Measurements from ENCODE around the gene GPSM1. TPM values are rescaled to one million over a fixed set of nuclear protein-coding genes. Genes with fewer than 3 reads are reported as not detected.
A peak's percentile ranks its signal among the peaks of the same experiment; 100 is the strongest.

Gene GPSM1
- total RNA-seq, 1 donor from 2014 or later: 59.4 TPM

DNA sequence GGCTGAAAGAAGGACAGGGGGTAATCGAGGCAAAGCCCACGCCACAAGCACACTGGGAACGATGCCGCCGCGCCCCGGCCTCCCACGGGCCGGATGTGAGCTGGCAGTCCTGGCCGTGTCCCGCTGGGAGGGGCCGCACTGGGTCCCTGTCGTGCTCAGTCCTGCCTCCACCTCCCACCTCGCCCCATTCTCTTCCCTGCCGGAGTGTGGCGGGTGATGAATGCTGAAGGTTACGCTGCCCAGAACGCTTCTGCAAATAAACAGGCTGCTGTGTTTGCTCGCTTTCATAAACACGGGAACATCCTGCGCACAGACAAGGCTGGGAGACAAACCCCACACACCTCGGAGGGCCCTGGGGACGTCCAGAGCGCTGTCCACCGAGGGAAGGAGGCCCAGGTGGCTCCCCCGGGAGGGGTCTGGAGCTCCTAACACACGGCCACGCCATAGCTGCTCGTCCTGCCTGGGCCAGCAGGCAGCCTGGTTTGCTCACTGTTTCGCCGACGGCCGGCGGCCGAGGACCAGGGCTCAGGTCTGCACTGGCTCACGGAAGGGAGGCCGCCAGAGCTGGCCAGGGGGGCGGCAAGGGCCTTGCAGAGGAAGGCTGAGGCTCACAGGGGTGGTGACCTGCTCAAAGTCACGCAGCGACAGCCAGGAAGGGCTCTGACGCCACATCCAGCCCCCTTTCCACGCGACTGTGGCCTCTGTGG, 33.9 kb downstream of the GPSM1 start:
- DNase-seq (ENCODE audit: low read depth) (no peak), FAIRE-seq (no peak)
- no peak overlapping the region for H3K4me3 ChIP-seq (ENCODE audit: insufficient read depth, low read depth, low read length)
- H4K20me1 ChIP-seq (ENCODE audit: insufficient read depth, low read length): peaks cover 21% of the 10 kb centered on the region
- H3K27me3 Mint-ChIP-seq (ENCODE audit: low read depth, unreplicated experiment): no peaks in the 10 kb centered on the region
- H3K4me1 Mint-ChIP-seq (ENCODE audit: low read depth, unreplicated experiment): peaks cover 2% of the 10 kb centered on the region
- H3K36me3 Mint-ChIP-seq (ENCODE audit: low read depth, unreplicated experiment): no peaks in the 10 kb centered on the region
- no peak overlapping the region for H3K4me2 ChIP-seq (ENCODE audit: low read length)
- no peak overlapping the region for H3K4me3 Mint-ChIP-seq (ENCODE audit: unreplicated experiment)
- H3K9me3 Mint-ChIP-seq (ENCODE audit: unreplicated experiment): no peaks in the 10 kb centered on the region
- peaks cover 10% of the 10 kb centered on the region for H3K79me2 ChIP-seq (ENCODE audit: insufficient read depth, low read length)
- no peaks in the 10 kb centered on the region for H3K9me3 ChIP-seq (ENCODE audit: insufficient read depth, low read depth, low read length)
- H3K27ac Mint-ChIP-seq (ENCODE audit: unreplicated experiment): no peak overlapping the region
- no peaks in the 10 kb centered on the region for H3K27me3 ChIP-seq (ENCODE audit: insufficient read depth, low read length)
- no peaks in the 10 kb centered on the region for H3K36me3 ChIP-seq (ENCODE audit: insufficient read depth, low read length)
- no peak overlapping the region for H2AFZ ChIP-seq (ENCODE audit: low read depth, low read length)
- no peak overlapping the region for H3K9ac ChIP-seq (ENCODE audit: low read length)
- no peak overlapping the region for H3K27ac ChIP-seq (ENCODE audit: low read depth, low read length)
- H3K4me1 ChIP-seq (ENCODE audit: insufficient read depth, low read length): peaks cover 22% of the 10 kb centered on the region
- TF ChIP-seq, protein P1, sequence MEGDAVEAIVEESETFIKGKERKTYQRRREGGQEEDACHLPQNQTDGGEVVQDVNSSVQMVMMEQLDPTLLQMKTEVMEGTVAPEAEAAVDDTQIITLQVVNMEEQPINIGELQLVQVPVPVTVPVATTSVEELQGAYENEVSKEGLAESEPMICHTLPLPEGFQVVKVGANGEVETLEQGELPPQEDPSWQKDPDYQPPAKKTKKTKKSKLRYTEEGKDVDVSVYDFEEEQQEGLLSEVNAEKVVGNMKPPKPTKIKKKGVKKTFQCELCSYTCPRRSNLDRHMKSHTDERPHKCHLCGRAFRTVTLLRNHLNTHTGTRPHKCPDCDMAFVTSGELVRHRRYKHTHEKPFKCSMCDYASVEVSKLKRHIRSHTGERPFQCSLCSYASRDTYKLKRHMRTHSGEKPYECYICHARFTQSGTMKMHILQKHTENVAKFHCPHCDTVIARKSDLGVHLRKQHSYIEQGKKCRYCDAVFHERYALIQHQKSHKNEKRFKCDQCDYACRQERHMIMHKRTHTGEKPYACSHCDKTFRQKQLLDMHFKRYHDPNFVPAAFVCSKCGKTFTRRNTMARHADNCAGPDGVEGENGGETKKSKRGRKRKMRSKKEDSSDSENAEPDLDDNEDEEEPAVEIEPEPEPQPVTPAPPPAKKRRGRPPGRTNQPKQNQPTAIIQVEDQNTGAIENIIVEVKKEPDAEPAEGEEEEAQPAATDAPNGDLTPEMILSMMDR (IDR thresholded peaks at IDR 0.05; ENCODE audit: insufficient read depth, low read depth, low read length): no peak
- TF ChIP-seq EZH2 (IDR thresholded peaks at IDR 0.05; ENCODE audit: insufficient read depth, low read length): no peak

- TF ChIP-seq, protein P1 (IDR thresholded peaks at IDR 0.05; ENCODE audit: insufficient read depth, low read depth, low read length): no peak
- no peak for TF ChIP-seq EZH2 (IDR thresholded peaks at IDR 0.05; ENCODE audit: insufficient read depth, low read length)
- Mint-ChIP-seq H3K9me3 (ENCODE audit: unreplicated experiment) (no peaks in the 10 kb centered on the region), H3K4me1 (ENCODE audit: low read depth, unreplicated experiment) (peaks cover 2% of the 10 kb centered on the region), H3K36me3 (ENCODE audit: low read depth, unreplicated experiment) (no peaks in the 10 kb centered on the region), H3K4me3 (ENCODE audit: unreplicated experiment) (no peak overlapping the region), H3K27me3 (ENCODE audit: low read depth, unreplicated experiment) (no peaks in the 10 kb centered on the region), H3K27ac (ENCODE audit: unreplicated experiment) (no peak overlapping the region)
- H2AFZ ChIP-seq (ENCODE audit: low read depth, low read length): no peak overlapping the region
- H4K20me1 ChIP-seq (ENCODE audit: insufficient read depth, low read length): peaks cover 21% of the 10 kb centered on the region
- H3K27me3 ChIP-seq (ENCODE audit: insufficient read depth, low read length): no peaks in the 10 kb centered on the region
- FAIRE-seq (no peak), DNase-seq (ENCODE audit: low read depth) (no peak)
- peaks cover 22% of the 10 kb centered on the region for H3K4me1 ChIP-seq (ENCODE audit: insufficient read depth, low read length)
- no peak overlapping the region for H3K4me3 ChIP-seq (ENCODE audit: insufficient read depth, low read depth, low read length)
- H3K27ac ChIP-seq (ENCODE audit: low read depth, low read length): no peak overlapping the region
- peak overlapping the region; percentile 85 for H3K4me2 ChIP-seq (ENCODE audit: low read length)
- H3K79me2 ChIP-seq (ENCODE audit: insufficient read depth, low read length): peaks cover 10% of the 10 kb centered on the region
- no peaks in the 10 kb centered on the region for H3K36me3 ChIP-seq (ENCODE audit: insufficient read depth, low read length)
- no peaks in the 10 kb centered on the region for H3K9me3 ChIP-seq (ENCODE audit: insufficient read depth, low read depth, low read length)
- no peak overlapping the region for H3K9ac ChIP-seq (ENCODE audit: low read length)
Measured at GRCh38 chr9:136361754-136362449, 34.6 kb downstream of the GPSM1 start.

- no peaks in the 10 kb centered on the region for H3K9me3 ChIP-seq (ENCODE audit: insufficient read depth, low read depth, low read length)
- H3K27me3 ChIP-seq (ENCODE audit: insufficient read depth, low read length): no peaks in the 10 kb centered on the region
- peaks cover 2% of the 10 kb centered on the region for H3K4me1 Mint-ChIP-seq (ENCODE audit: low read depth, unreplicated experiment)
- peak overlapping the region; percentile 83 for H3K27ac Mint-ChIP-seq (ENCODE audit: unreplicated experiment)
- peaks cover 10% of the 10 kb centered on the region for H3K79me2 ChIP-seq (ENCODE audit: insufficient read depth, low read length)
- no peak overlapping the region for H2AFZ ChIP-seq (ENCODE audit: low read depth, low read length)
- H3K4me3 ChIP-seq (ENCODE audit: insufficient read depth, low read depth, low read length): peak overlapping the region; percentile 47
- H3K27ac ChIP-seq (ENCODE audit: low read depth, low read length): no peak overlapping the region
- H3K9me3 Mint-ChIP-seq (ENCODE audit: unreplicated experiment): no peaks in the 10 kb centered on the region
- no peaks in the 10 kb centered on the region for H3K36me3 Mint-ChIP-seq (ENCODE audit: low read depth, unreplicated experiment)
- no peak for FAIRE-seq
- peak overlapping the region; percentile 50 for H3K9ac ChIP-seq (ENCODE audit: low read length)
- peaks cover 22% of the 10 kb centered on the region for H3K4me1 ChIP-seq (ENCODE audit: insufficient read depth, low read length)
- H3K27me3 Mint-ChIP-seq (ENCODE audit: low read depth, unreplicated experiment): no peaks in the 10 kb centered on the region
- TF ChIP-seq, protein P1 (IDR thresholded peaks at IDR 0.05; ENCODE audit: insufficient read depth, low read depth, low read length): no peak
- no peak for TF ChIP-seq EZH2 (IDR thresholded peaks at IDR 0.05; ENCODE audit: insufficient read depth, low read length)
- H3K4me3 Mint-ChIP-seq (ENCODE audit: unreplicated experiment): no peak overlapping the region
- no peak for DNase-seq (ENCODE audit: low read depth)
- H3K36me3 ChIP-seq (ENCODE audit: insufficient read depth, low read length): no peaks in the 10 kb centered on the region
- peaks cover 21% of the 10 kb centered on the region for H4K20me1 ChIP-seq (ENCODE audit: insufficient read depth, low read length)
- peak overlapping the region; percentile 85 for H3K4me2 ChIP-seq (ENCODE audit: low read length)
Measured at GRCh38 chr9:136362450-136362784, 35.1 kb downstream of the GPSM1 start.
